Measurements from ENCODE around the gene MLN. TPM values are rescaled to one million over a fixed set of nuclear protein-coding genes. Genes with fewer than 3 reads are reported as not detected.

The MLN gene
- polyA plus RNA-seq, 2 of the 4 experiments (the other 2 are of a cell fraction): not detected

DNA sequence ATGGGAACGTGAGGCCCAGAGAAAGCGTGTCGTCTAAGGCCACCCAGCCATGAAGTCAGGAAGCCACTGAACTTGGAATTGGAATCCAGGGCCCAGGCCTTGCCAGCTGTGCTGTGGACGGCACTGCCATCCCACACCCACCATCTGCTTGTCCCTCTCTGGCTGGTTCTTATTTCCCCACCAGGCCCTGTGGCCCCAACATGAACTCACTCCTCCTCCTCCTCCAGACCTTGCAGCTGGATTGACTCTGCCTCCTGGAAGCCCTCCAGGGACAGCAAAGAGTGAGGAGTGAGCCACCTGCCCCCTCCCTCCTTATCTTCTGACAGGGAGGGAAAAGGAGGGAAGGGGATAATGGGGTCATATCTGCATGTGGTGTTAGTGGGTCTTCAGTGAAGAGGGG is 41.1 kb downstream of the MLN start:
- WGBS (ENCODE audit: missing lambda C conversion rate): 62% methylated on average over 4 of the region's 4 CpGs
- no peak for FAIRE-seq
- POLR2A ChIA-PET: no interaction called here
- TF ChIP-seq, protein P1, sequence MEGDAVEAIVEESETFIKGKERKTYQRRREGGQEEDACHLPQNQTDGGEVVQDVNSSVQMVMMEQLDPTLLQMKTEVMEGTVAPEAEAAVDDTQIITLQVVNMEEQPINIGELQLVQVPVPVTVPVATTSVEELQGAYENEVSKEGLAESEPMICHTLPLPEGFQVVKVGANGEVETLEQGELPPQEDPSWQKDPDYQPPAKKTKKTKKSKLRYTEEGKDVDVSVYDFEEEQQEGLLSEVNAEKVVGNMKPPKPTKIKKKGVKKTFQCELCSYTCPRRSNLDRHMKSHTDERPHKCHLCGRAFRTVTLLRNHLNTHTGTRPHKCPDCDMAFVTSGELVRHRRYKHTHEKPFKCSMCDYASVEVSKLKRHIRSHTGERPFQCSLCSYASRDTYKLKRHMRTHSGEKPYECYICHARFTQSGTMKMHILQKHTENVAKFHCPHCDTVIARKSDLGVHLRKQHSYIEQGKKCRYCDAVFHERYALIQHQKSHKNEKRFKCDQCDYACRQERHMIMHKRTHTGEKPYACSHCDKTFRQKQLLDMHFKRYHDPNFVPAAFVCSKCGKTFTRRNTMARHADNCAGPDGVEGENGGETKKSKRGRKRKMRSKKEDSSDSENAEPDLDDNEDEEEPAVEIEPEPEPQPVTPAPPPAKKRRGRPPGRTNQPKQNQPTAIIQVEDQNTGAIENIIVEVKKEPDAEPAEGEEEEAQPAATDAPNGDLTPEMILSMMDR (IDR thresholded peaks at IDR 0.05): no peak
- TF ChIP-seq FOSL2 (IDR thresholded peaks at IDR 0.05) (no peak), FOSL2 (CRISPR knock-in tag; IDR thresholded peaks at IDR 0.05) (no peak), CBX8 (IDR thresholded peaks at IDR 0.05) (no peak), ZSCAN20 (CRISPR knock-in tag; IDR thresholded peaks at IDR 0.05) (no peak), RARB (CRISPR knock-in tag; IDR thresholded peaks at IDR 0.05) (no peak), ELK1 (IDR thresholded peaks at IDR 0.05; ENCODE audit: low read depth, low read length) (no peak), SREBF2 (IDR thresholded peaks at IDR 0.05) (no peak), E2F6 (IDR thresholded peaks at IDR 0.05; ENCODE audit: borderline replicate concordance, low read depth) (no peak), ATOH8 (CRISPR knock-in tag; IDR thresholded peaks at IDR 0.05; ENCODE audit: low read depth) (no peak)
- no peaks in the 10 kb centered on the region for H3K9me3 ChIP-seq
- H3K4me3 ChIP-seq: no peak overlapping the region
- CTCF ChIA-PET: interaction anchor here (0.9 to 4.2 kb wide), 22 partner anchors 8 to 401 kb away, joined by 3 to 63 read pairs (median 6); partner anchors contain the start of genes IP6K3 and UQCC2
- no peak overlapping the region for H3K4me2 ChIP-seq
- no peak for DNase-seq (ENCODE audit: low read depth in 1 of 2, low spot score in 1 of 2)
- no peak for ATAC-seq
- H3K27ac ChIP-seq: no peak overlapping the region
- H3K4me1 ChIP-seq: peaks cover 27% of the 10 kb centered on the region

DNA sequence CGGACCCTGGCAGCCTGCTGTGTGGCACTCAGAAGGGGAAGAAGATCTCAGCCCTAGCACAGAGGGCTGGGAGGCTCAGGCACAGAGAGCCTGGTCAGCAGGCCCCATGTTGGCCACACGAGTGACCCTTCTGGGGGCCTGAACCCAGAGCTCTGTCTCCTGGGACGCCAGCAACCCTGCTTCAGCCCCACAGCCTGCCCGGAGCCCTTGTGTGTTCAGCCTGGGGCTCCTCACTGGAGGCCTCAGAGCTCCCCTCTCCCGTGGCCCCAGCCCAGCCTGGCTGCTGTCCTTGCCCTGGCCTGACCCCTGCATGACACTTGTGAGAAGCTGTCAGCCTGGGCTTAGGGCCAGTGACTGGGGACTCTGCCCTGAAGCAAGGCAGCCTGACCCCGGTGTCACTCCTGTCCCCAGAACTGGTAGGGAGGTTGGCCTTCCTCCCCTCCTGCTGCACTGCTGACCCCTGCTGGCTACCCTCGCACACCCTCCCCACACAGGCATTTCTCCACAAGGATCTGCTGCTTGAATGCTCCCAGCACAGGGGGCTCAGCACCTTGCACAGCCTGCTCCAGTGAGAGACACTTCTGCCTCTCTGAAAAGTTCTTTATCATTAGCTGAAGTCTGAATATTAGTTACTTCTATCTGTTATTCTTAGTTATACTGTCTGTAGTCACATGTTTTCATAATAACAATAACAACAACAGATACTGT is 41.7 kb downstream of the MLN start:
- H3K27ac ChIP-seq: peak overlapping the region; percentile 63 to 65; a peak in 4 of 6 replicates
- WGBS (ENCODE audit: missing lambda C conversion rate): 22% methylated on average over 4 of the region's 7 CpGs
- ATAC-seq (peak; percentile 86 to 93), FAIRE-seq (no peak), DNase-seq (ENCODE audit: low read depth in 1 of 2, low spot score in 1 of 2) (peak; percentile 40 to 59)
- H3K4me2 ChIP-seq: no peak overlapping the region
- no peak overlapping the region for H3K4me3 ChIP-seq
- POLR2A ChIA-PET: no interaction called here
- peaks cover 27% of the 10 kb centered on the region for H3K4me1 ChIP-seq
- H3K9me3 ChIP-seq: no peaks in the 10 kb centered on the region
- CTCF ChIA-PET: interaction anchor here (0.5 to 4.2 kb wide), 32 partner anchors 9 to 401 kb away, joined by 3 to 63 read pairs (median 5); partner anchors contain the start of genes IP6K3 and UQCC2
- TF ChIP-seq, protein P1 (IDR thresholded peaks at IDR 0.05): peak; percentile 64
- TF ChIP-seq RAD21 (conservative IDR thresholded peaks at IDR 0.05 in 1 of 2, IDR thresholded peaks at IDR 0.05 in 1 of 2) (peak; percentile 69 to 77), RCOR1 (IDR thresholded peaks at IDR 0.05; ENCODE audit: low read depth, low read length) (no peak), ZFP36 (IDR thresholded peaks at IDR 0.05; ENCODE audit: borderline replicate concordance, partially characterized antibody) (peak; percentile 59), CEBPB (IDR thresholded peaks at IDR 0.05) (no peak), EHMT2 (IDR thresholded peaks at IDR 0.05; ENCODE audit: low read depth) (no peak), HOXA7 (CRISPR knock-in tag; IDR thresholded peaks at IDR 0.05) (no peak), BCL3 (IDR thresholded peaks at IDR 0.05) (no peak), PBX3 (IDR thresholded peaks at IDR 0.05) (no peak), MAFK (IDR thresholded peaks at IDR 0.05; ENCODE audit: partially characterized antibody) (no peak), SMC3 (IDR thresholded peaks at IDR 0.05) (peak; percentile 69), REST (IDR thresholded peaks at IDR 0.05) (no peak), HDAC2 (IDR thresholded peaks at IDR 0.05) (no peak), HOXB5 (CRISPR knock-in tag; IDR thresholded peaks at IDR 0.05) (no peak)
